SU-DHL-6 (cell line): Measurements from ENCODE around the gene PRXL2A.

Source experiments
- CTCF ChIP-seq: fragments of 200-600 bp; sonication (generic); IDR thresholded peaks from one replicate; pipeline ENCODE4 v1.5.1; 2017; ENCODE audit warnings: antibody characterized with exemption, mild to moderate bottlenecking, low read length, moderate library complexity; ENCODE audit not compliant: insufficient read depth, poor library complexity, severe bottlenecking
- EZH2phosphoT487 ChIP-seq: fragments of 200-600 bp; sonication (generic), shearing (Covaris generic); conservative IDR thresholded peaks from 2 replicates; pipeline ENCODE4 v1.6.1; 2018; ENCODE audit warnings: mild to moderate bottlenecking, antibody characterized with exemption, low read length, moderate library complexity, mixed read lengths

GRCh38 chr10:80405626-80406025, 2.7 kb upstream of the PRXL2A start:
- no peak for TF ChIP-seq CTCF
- TF ChIP-seq EZH2phosphoT487, result no peak
